ENCODE data around the gene OXSR1. TPM values are rescaled to one million over a fixed set of nuclear protein-coding genes. Genes with fewer than 3 reads are reported as not detected.

OXSR1 gene
- total RNA-seq, 1 experiment from 2014 or later, result 35.1 TPM

GRCh38 chr3:38210141-38210757, 44.9 kb downstream of the OXSR1 start:
- no peak for TF ChIP-seq SIN3A (IDR thresholded peaks at IDR 0.05; ENCODE audit: low read depth)
- no peak for TF ChIP-seq EZH2phosphoT487 (IDR thresholded peaks at IDR 0.05; ENCODE audit: borderline replicate concordance)
- no peak for TF ChIP-seq CTCF (IDR thresholded peaks at IDR 0.05 in 2 of 3, conservative IDR thresholded peaks at IDR 0.05 in 1 of 3; ENCODE audit: borderline replicate concordance in 1 of 3, insufficient read depth in 1 of 3, low read depth in 2 of 3, low read length in 2 of 3)
- no peak for TF ChIP-seq YY1 (IDR thresholded peaks at IDR 0.05; ENCODE audit: extremely low read depth, insufficient replicate concordance, low read depth, low read length)
- TF ChIP-seq RAD21 (IDR thresholded peaks at IDR 0.05; ENCODE audit: low read depth), result no peak
- no peak for TF ChIP-seq POLR2AphosphoS5 (IDR thresholded peaks at IDR 0.05; ENCODE audit: low read depth, low read length)
- no peak for TF ChIP-seq POLR2A (IDR thresholded peaks at IDR 0.05; ENCODE audit: borderline replicate concordance, extremely low read depth, insufficient read depth, insufficient read length)
- TF ChIP-seq EZH2 (IDR thresholded peaks at IDR 0.05), result no peak
- TF ChIP-seq MAX (IDR thresholded peaks at IDR 0.05), result no peak
- no peak for TF ChIP-seq SP1 (IDR thresholded peaks at IDR 0.05; ENCODE audit: low read depth)
- TF ChIP-seq FOSL1 (IDR thresholded peaks at IDR 0.05; ENCODE audit: low read depth), result no peak
- no peak for TF ChIP-seq TCF7L2 (IDR thresholded peaks at IDR 0.05; ENCODE audit: borderline replicate concordance, extremely low read depth, insufficient read depth, insufficient read length)
- no peak for TF ChIP-seq ZFX (IDR thresholded peaks at IDR 0.05)
- TF ChIP-seq EGR1 (IDR thresholded peaks at IDR 0.05; ENCODE audit: low read depth), result no peak
- TF ChIP-seq ATF3 (IDR thresholded peaks at IDR 0.05), result no peak
- no peak for TF ChIP-seq ZNF274 (IDR thresholded peaks at IDR 0.05; ENCODE audit: low read depth, low read length)
- TF ChIP-seq REST (IDR thresholded peaks at IDR 0.05; ENCODE audit: low read depth), result no peak
- TF ChIP-seq SRF (IDR thresholded peaks at IDR 0.05; ENCODE audit: low read depth), result no peak
- TF ChIP-seq JUND (IDR thresholded peaks at IDR 0.05), result no peak
- TF ChIP-seq ELF1 (IDR thresholded peaks at IDR 0.05; ENCODE audit: borderline replicate concordance, low read depth), result no peak
- no peaks in the 10 kb centered on the region for H3K4me1 ChIP-seq (ENCODE audit: control insufficient read depth in 1 of 2, insufficient read depth in 2 of 2, low read length in 2 of 2)
- no peaks in the 10 kb centered on the region for H3K36me3 ChIP-seq (ENCODE audit: control insufficient read depth in 1 of 2, insufficient read depth in 2 of 2, low read length in 2 of 2)
- no peaks in the 10 kb centered on the region for H3K9me3 ChIP-seq (ENCODE audit: control insufficient read depth in 1 of 2, insufficient read depth in 1 of 2, low read depth in 1 of 2, low read length in 2 of 2)
- RAD21 ChIA-PET (ENCODE audit: low non-redundant PET in 1 of 2, low total read pairs in 2 of 2, uncharacterized antibody in 2 of 2, unreplicated experiment in 2 of 2), result no interaction called here
- no peaks in the 10 kb centered on the region for H3K9me2 ChIP-seq (ENCODE audit: insufficient read depth)
- POLR2A ChIA-PET, result no interaction called here
- H4K20me1 ChIP-seq (ENCODE audit: insufficient read depth), result peaks cover 1% of the 10 kb centered on the region; the same call in 1 of the 2 replicates
- H3K27me3 ChIP-seq (ENCODE audit: insufficient read depth, low read length), result no peaks in the 10 kb centered on the region
- no TSS peak for BruUV-seq (replicated peaks)
- H3K79me2 ChIP-seq (ENCODE audit: insufficient read depth, low read length), result peaks cover 84% of the 10 kb centered on the region
- no peak for DNase-seq (ENCODE audit: low read depth, low spot score)
- no peak overlapping the region for H3K4me2 ChIP-seq (ENCODE audit: low read length)
- H3K9ac ChIP-seq (ENCODE audit: low read length), result no peak overlapping the region
- ATAC-seq, result no peak
- CTCF ChIA-PET, result no interaction called here
- no peak overlapping the region for H3K27ac ChIP-seq (ENCODE audit: low read depth, low read length)
- H2AFZ ChIP-seq (ENCODE audit: low read depth, low read length, poor library complexity, severe bottlenecking), result no peak overlapping the region
- no peak overlapping the region for H3K4me3 ChIP-seq (replicated peaks in 1 of 2; ENCODE audit: low read depth in 1 of 2, low read length in 2 of 2)
- intact Hi-C loops (cut with micrococcal nuclease), result no loop called here

Data from HCT116 (cell line).